H9 (cell line): ENCODE measurements around the gene CHN2. TPM values are rescaled to one million over a fixed set of nuclear protein-coding genes. Genes with fewer than 3 reads are reported as not detected.

Experiments used
- DNase-seq: peaks from one replicate; pipeline ENCODE4 v3.0.0-alpha.2; 2017
- H2AFZ ChIP-seq: one replicate; pipeline ENCODE4 v1.6.1; 2013; ENCODE audit warnings: mild to moderate bottlenecking, low read length, control low read depth, moderate library complexity
- H2AK5ac ChIP-seq: 2 replicates; pipeline ENCODE4 v1.6.1; 2013; ENCODE audit warnings: low read length, control low read depth, mixed read lengths; ENCODE audit not compliant: insufficient read length
- H2BK120ac ChIP-seq: one replicate; pipeline ENCODE4 v1.6.1; 2013; ENCODE audit warnings: low read depth, mild to moderate bottlenecking, low read length, control low read depth, inconsistent platforms; ENCODE audit not compliant: poor library complexity, severe bottlenecking
- H2BK12ac ChIP-seq: 2 replicates; pipeline ENCODE4 v1.6.1; 2013; ENCODE audit warnings: low read length, control low read depth, mixed read lengths, low read depth; ENCODE audit not compliant: insufficient read length
- H2BK15ac ChIP-seq: 2 replicates; pipeline ENCODE4 v1.6.1; 2013; ENCODE audit warnings: low read depth, low read length, control low read depth
- H2BK20ac ChIP-seq: one replicate; pipeline ENCODE4 v1.6.1; 2013; ENCODE audit warnings: low read depth, mild to moderate bottlenecking, low read length, control low read depth, inconsistent platforms; ENCODE audit not compliant: poor library complexity, severe bottlenecking
- H2BK5ac ChIP-seq: 2 replicates; pipeline ENCODE4 v1.6.1; 2013; ENCODE audit warnings: low read length, control low read depth, mixed read lengths; ENCODE audit not compliant: insufficient read length
- H3K14ac ChIP-seq: 2 replicates; pipeline ENCODE4 v1.6.1; 2013; ENCODE audit warnings: low read length, control low read depth; ENCODE audit not compliant: insufficient read depth
- H3K18ac ChIP-seq: 2 replicates; pipeline ENCODE4 v1.6.1; 2013; ENCODE audit warnings: low read depth, mild to moderate bottlenecking, mixed read lengths, low read length, control low read depth; ENCODE audit not compliant: insufficient read length
- H3K23ac ChIP-seq: 2 replicates; pipeline ENCODE4 v1.6.1; 2013; ENCODE audit warnings: low read length, control low read depth, mixed read lengths, low read depth; ENCODE audit not compliant: insufficient read length
- H3K23me2 ChIP-seq: 2 replicates; pipeline ENCODE4 v1.6.1; 2013; ENCODE audit warnings: low read depth, mild to moderate bottlenecking, mixed read lengths, low read length, control low read depth; ENCODE audit not compliant: insufficient read length, poor library complexity, severe bottlenecking
- H3K27ac ChIP-seq: 2 replicates; pipeline ENCODE4 v1.5.1; 2013; ENCODE audit warnings: low read length, control low read depth, mixed read lengths, low read depth; ENCODE audit not compliant: insufficient read length
- H3K27me3 ChIP-seq: 2 replicates; pipeline ENCODE4 v1.6.1; 2013; ENCODE audit warnings: low read length, control low read depth, inconsistent platforms; ENCODE audit not compliant: insufficient read depth
- H3K4ac ChIP-seq: 2 replicates; pipeline ENCODE4 v1.6.1; 2013; ENCODE audit warnings: low read depth, mild to moderate bottlenecking, control low read depth, inconsistent platforms, low read length, moderate library complexity
- H3K4me1 ChIP-seq: 2 replicates; pipeline ENCODE4 v1.6.1; 2013; ENCODE audit warnings: low read length, control low read depth, inconsistent platforms; ENCODE audit not compliant: insufficient read depth
- H3K4me2 ChIP-seq: 2 replicates; pipeline ENCODE4 v1.6.1; 2013; ENCODE audit warnings: low read length, control low read depth, mixed read lengths; ENCODE audit not compliant: insufficient read length, insufficient read depth
- H3K56ac ChIP-seq: 2 replicates; pipeline ENCODE4 v1.6.1; 2013; ENCODE audit warnings: low read depth, mild to moderate bottlenecking, mixed read lengths, low read length, control low read depth; ENCODE audit not compliant: insufficient read length
- H3K79me1 ChIP-seq: 2 replicates; pipeline ENCODE4 v1.6.1; 2013; ENCODE audit warnings: low read depth, mild to moderate bottlenecking, moderate library complexity, low read length, control low read depth, inconsistent platforms; ENCODE audit not compliant: insufficient read depth, poor library complexity, severe bottlenecking
- H3K79me2 ChIP-seq: 2 replicates; pipeline ENCODE4 v1.6.1; 2013; ENCODE audit warnings: low read length, control low read depth, inconsistent platforms; ENCODE audit not compliant: insufficient read depth
- H3K9ac ChIP-seq: 2 replicates; pipeline ENCODE4 v1.6.1; 2013; ENCODE audit warnings: low read length, control low read depth, mixed read lengths; ENCODE audit not compliant: insufficient read length; ENCODE audit errors: extremely low read depth
- H3K9me3 ChIP-seq: one replicate; pipeline ENCODE4 v1.6.1; 2013; ENCODE audit warnings: low read depth, low read length, inconsistent platforms; ENCODE audit not compliant: control insufficient read depth
- H3T11ph ChIP-seq: one replicate; pipeline ENCODE4 v1.6.1; 2013; ENCODE audit warnings: mild to moderate bottlenecking, low read length, control low read depth, inconsistent platforms
- H4K20me1 ChIP-seq: one replicate; pipeline ENCODE4 v1.6.1; 2013; ENCODE audit not compliant: control insufficient read depth, insufficient read length, insufficient read depth
- H4K5ac ChIP-seq: 2 replicates; pipeline ENCODE4 v1.6.1; 2013; ENCODE audit warnings: low read depth, mild to moderate bottlenecking, mixed read lengths, low read length, control low read depth; ENCODE audit not compliant: insufficient read length
- H4K8ac ChIP-seq: replicated peaks from 2 replicates; pipeline ENCODE4 v1.6.1; 2013; ENCODE audit warnings: low read length, control low read depth, mixed read lengths, low read depth; ENCODE audit not compliant: insufficient read length
- H4K91ac ChIP-seq: 2 replicates; pipeline ENCODE4 v1.6.1; 2013; ENCODE audit warnings: low read depth, mild to moderate bottlenecking, moderate library complexity, mixed read lengths, low read length, control low read depth; ENCODE audit not compliant: insufficient read length
- H3K27ac Mint-ChIP-seq, 3 experiments: 2 replicates in 2 of 3; 3 replicates in 1 of 3; pipeline ENCODE4 v1.8.0; 2020 to 2021; ENCODE audit warnings: mixed read lengths in 3 of 3, mild to moderate bottlenecking in 1 of 3, moderate library complexity in 1 of 3
- H3K27me3 Mint-ChIP-seq: 2 replicates; pipeline ENCODE4 v1.8.0; 2021; ENCODE audit warnings: low read depth, mild to moderate bottlenecking, moderate library complexity, mixed read lengths
- H3K36me3 Mint-ChIP-seq, 3 experiments: 2 replicates in 2 of 3; 3 replicates in 1 of 3; pipeline ENCODE4 v1.8.0; 2020 to 2021; ENCODE audit warnings: low read depth in 3 of 3, mixed read lengths in 3 of 3; ENCODE audit not compliant: insufficient read depth in 1 of 3
- H3K4me1 Mint-ChIP-seq, 2 experiments: 2 replicates each; pipeline ENCODE4 v1.8.0; 2020; ENCODE audit warnings: mixed read lengths in 2 of 2
- H3K4me3 Mint-ChIP-seq, 2 experiments: 2 replicates in 1 of 2; 3 replicates in 1 of 2; pipeline ENCODE4 v1.8.0; 2020 to 2021; ENCODE audit warnings: mild to moderate bottlenecking in 2 of 2, mixed read lengths in 2 of 2, moderate library complexity in 1 of 2
- H3K9me3 Mint-ChIP-seq, 2 experiments: 2 replicates in 1 of 2; 3 replicates in 1 of 2; pipeline ENCODE4 v1.8.0; 2020; ENCODE audit warnings: mild to moderate bottlenecking in 2 of 2, mixed read lengths in 2 of 2, moderate library complexity in 1 of 2
- WGBS: extraction: QIAGEN DNeasy Blood & Tissue Kit; methylation state at CpG from one replicate; pipeline ENCODE4 v1.1.7; 2013; ENCODE audit warnings: missing lambda C conversion rate, low lambda C conversion rate, mixed read lengths; ENCODE audit not compliant: insufficient read length; ENCODE audit errors: extremely low coverage; 5-methylcytosine and 5-hydroxymethylcytosine counted together
- total RNA-seq: library from RNA; stranded (reverse); gene quantifications from 2 replicates; pipeline ENCODE4 v1.2.1, GENCODE V29; 2021
- TF ChIP-seq, protein P1 (sequence below): fragments of 200-600 bp; sonication (generic); conservative IDR thresholded peaks from 3 replicates; pipeline ENCODE4 v1.8.0; 2021; ENCODE audit warnings: antibody characterized with exemption, mild to moderate bottlenecking

The CHN2 gene
- total RNA-seq, 1 experiment from 2014 or later = 3.3 TPM

DNA sequence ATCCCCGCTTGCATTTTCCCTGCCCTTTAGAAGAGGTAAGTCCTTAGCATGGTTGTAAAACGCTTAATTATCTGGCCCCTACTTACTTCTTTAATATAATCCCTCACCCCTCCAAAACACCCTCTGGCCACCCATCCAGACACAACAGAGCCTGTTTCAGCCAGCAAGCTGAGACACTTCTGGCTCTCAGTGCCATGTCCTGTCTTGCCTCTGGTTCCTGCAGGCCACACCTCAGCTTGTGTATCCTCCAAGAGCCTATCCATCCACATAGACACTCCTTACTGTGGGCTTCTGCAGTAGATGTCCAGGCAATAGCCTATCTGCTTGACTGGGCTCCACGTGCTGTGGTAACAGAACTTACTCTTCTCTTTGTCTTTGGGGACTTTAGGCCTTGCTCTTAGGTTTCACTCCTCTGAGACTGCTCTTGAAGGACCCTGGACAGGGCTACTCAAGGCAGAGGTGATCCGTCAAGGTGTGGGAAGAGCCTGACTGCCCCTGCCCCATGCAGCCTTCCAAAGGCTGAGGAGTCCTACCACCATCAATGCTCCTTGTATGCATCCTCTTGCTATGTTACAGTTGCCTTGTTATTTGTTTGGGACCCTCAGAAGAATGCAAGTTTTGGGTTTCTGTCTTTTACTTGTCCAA is 149.9 kb downstream of the CHN2 start:
- Mint-ChIP-seq H3K27me3 (0 out of 2 replicates have a peak, but pooled peaks cover 2% of the 10 kb centered on the region), H3K4me1 (peaks cover 0 to 3% of the 10 kb centered on the region in 2 experiments; a peak in 1 of 4 replicates), H3K36me3 (no peaks in the 10 kb centered on the region), H3K9me3 (no peaks in the 10 kb centered on the region), H3K4me3 (no peak overlapping the region), H3K27ac (no peak overlapping the region)
- H2AFZ ChIP-seq = no peak overlapping the region
- H3K4me2 ChIP-seq = no peak overlapping the region
- no peak overlapping the region for H3K9ac ChIP-seq
- H3T11ph ChIP-seq = no peak overlapping the region
- H3K23me2 ChIP-seq = no peaks in the 10 kb centered on the region
- peaks cover 3% of the 10 kb centered on the region; the same call in 1 of the 2 replicates for H3K4me1 ChIP-seq
- no peak overlapping the region for H2BK15ac ChIP-seq
- no peak overlapping the region for H3K4ac ChIP-seq
- H3K56ac ChIP-seq = no peak overlapping the region
- no peaks in the 10 kb centered on the region for H3K79me1 ChIP-seq
- no peak overlapping the region for H4K5ac ChIP-seq
- no peak overlapping the region for H2BK20ac ChIP-seq
- no peak overlapping the region for H2AK5ac ChIP-seq
- H3K23ac ChIP-seq = no peak overlapping the region
- H3K9me3 ChIP-seq = no peaks in the 10 kb centered on the region
- no peak overlapping the region for H2BK5ac ChIP-seq
- no peak overlapping the region for H3K27ac ChIP-seq
- H4K8ac ChIP-seq = no peak overlapping the region
- H3K79me2 ChIP-seq = no peaks in the 10 kb centered on the region
- no peak overlapping the region for H2BK120ac ChIP-seq
- no peak overlapping the region for H4K91ac ChIP-seq
- DNase-seq = no peak
- no peak overlapping the region for H3K18ac ChIP-seq
- TF ChIP-seq, protein P1, sequence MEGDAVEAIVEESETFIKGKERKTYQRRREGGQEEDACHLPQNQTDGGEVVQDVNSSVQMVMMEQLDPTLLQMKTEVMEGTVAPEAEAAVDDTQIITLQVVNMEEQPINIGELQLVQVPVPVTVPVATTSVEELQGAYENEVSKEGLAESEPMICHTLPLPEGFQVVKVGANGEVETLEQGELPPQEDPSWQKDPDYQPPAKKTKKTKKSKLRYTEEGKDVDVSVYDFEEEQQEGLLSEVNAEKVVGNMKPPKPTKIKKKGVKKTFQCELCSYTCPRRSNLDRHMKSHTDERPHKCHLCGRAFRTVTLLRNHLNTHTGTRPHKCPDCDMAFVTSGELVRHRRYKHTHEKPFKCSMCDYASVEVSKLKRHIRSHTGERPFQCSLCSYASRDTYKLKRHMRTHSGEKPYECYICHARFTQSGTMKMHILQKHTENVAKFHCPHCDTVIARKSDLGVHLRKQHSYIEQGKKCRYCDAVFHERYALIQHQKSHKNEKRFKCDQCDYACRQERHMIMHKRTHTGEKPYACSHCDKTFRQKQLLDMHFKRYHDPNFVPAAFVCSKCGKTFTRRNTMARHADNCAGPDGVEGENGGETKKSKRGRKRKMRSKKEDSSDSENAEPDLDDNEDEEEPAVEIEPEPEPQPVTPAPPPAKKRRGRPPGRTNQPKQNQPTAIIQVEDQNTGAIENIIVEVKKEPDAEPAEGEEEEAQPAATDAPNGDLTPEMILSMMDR = no peak
- H2BK12ac ChIP-seq = no peak overlapping the region
- no peaks in the 10 kb centered on the region for H3K27me3 ChIP-seq
- no peaks in the 10 kb centered on the region for H4K20me1 ChIP-seq
- no peak overlapping the region; the same call in 1 of the 2 replicates for H3K14ac ChIP-seq
- WGBS = no CpG with 5 or more reads among the region's 4 CpGs
